ENCODE measurements around the gene TMED9.
"Not testable (repeated sequence)": the region's sequence is repeated elsewhere in the genome, so short reads cannot be mapped to it uniquely, and the experiment has no call there.

Gene TMED9

DNA sequence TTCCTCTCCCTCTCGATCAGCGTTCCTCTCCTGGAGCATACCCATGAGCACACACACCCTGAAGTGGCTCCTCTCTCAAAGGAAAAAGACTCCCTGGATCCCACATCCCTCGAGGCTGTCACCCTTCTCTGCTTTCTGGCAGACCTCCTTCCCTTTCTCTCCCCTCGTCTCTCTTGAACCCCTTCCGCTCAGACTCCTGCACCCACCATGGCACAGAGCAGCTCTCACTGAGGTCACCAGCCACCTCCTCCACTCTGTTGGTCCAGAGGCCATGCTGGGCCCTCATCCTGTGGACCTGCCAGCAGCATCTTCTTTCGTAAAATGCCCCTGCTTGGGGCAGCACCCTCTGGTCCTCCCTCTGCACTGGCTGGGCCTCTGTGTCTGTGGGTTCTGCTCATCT, 13.7 kb downstream of the TMED9 start:
- no peak for DNase-seq

DNA sequence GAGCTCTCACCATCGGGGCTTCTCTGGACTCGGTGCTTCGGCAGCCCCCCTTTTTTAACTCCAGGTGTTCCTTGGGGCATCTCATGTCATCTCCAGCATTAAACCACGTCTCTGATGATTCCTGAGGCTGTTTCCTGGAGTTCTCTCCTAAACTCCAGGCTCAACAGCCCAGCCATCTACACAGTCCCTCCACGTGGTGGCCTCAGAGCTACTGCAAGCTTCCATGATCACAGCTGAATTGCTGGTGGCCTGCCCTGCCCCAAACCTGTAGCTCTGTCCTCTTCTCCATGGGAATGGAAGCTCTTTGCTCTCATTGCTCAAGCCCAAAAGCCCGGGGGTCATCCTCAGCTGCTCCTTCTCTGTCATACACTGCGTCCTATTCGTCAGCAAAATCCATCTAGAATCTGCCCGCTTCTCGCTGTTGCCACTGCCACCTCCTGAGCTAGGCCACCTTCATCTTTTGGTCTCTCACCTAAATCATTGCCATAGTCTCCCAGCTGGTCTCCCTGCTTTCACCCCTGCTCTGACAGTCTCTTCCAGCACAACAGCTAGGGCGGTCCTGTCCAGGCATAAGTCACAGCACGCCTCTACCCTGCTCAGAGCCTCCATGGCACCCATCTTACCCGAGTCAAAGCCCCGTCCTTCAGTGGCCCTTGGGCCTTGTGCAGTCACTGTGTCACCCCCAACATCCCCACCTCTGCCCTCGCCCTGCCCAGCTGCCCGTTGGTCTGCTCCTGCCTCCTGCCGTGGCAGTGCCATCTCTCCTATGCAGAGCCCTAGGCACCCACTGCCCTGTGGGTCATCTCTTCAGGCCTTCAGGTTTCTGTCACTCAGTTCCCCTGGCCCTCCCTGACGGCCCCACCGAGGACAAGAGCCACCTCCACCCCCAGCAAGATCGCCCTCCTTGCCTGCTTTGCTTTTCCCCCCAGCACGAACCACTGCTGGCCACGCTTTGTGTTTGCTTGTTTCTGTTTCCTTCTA, 14.4 kb downstream of the TMED9 start:
- no peak for DNase-seq

DNA sequence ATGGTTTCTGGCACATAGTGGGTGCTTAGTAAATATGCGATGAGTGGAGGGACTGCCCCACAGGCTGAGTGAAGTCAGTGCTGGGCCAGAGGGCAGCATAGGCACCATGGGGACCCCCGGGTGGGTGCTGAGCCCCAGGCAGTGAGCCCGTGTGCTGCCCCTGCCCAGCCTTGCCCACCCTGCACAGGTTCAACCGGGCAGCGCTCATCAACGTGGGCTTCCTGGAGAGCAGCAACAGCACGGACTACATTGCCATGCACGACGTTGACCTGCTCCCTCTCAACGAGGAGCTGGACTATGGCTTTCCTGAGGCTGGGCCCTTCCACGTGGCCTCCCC, 15.1 kb downstream of the TMED9 start:
- DNase-seq: no peak

GRCh38 chr5:177607452-177608192, 15.6 kb downstream of the TMED9 start:
- peak in 44 of 51 donors; percentile 12 to 80 (median 46) for DNase-seq

GRCh38 chr5:177608243-177609075, 16.5 kb downstream of the TMED9 start:
- no peak for DNase-seq

GRCh38 chr5:177609076-177610059, 17.4 kb downstream of the TMED9 start:
- no peak for DNase-seq

GRCh38 chr5:177610131-177610769, 18.2 kb downstream of the TMED9 start:
- DNase-seq: no peak

DNA sequence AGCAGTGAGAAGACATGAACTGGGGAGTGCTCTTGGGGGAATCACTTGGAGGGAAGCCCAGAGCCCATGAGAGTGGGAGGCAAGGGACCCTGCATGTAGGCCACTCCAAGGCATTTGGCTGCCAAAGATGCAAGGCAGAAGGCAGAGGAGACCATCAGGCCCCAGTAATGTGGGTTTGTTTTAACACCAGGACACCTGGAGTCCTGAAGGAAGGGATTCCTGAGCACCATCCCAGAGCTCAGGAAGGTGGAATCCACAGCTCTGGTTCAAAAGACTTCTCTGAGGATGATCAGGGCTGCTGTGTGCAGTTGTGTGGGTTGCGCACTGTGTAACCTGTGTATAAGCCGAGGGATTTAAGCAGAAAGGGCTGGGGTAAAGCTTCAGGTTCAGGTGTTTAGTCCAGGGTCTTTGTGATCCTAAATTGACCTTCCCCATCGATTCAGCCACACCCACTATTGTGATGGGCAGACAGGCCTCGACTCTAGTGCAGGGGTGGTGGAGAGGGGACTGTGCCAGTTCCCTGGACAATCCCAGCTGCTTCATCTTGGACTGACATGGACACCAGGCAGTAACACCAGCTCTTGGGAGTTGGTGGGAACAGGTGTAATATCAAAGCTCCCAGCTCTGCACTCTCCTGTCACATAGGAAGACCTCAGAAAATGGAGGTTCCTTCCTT, 18.9 kb downstream of the TMED9 start:
- DNase-seq: no peak

DNA sequence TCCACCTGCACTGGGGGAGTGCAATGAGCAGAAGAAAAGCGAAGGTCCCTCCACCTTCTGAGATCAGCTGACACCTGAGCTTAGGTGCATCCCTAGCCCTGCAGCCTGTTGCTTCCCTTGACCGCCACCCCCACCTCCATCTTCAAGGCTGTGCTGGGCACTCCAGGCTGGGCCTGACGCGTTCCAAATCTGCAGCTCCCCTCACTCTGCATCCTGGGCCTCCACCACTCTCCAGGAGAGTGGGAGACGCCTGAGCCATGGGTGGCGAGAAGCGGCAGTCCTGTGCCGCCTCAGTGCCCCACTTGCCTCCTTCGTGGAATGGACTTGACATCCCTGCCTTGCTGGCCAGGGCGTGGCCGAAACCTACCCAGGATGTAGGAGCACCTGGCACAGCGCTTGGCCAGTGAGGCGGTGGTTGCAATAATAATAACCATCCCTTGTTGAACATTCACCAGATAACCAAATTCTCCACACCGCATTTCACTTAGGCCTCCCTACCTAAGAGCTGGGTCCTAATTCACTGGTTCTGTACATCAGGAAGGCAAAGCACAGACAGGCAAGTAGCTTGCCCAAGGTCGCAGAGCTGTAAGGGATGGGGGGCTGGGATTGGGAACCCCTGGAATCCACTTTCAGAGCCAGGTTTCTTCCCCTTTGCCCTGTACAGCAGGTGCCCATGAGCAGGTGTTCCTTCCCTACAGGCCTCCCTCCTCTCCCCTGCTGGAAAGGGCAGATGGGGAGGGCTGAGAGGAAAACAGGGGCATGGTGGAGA, 19.6 kb downstream of the TMED9 start:
- no peak for DNase-seq

GRCh38 chr5:177612215-177612673, 20.2 kb downstream of the TMED9 start:
- peak in 1 of 51 donors; percentile 45 for DNase-seq

DNA sequence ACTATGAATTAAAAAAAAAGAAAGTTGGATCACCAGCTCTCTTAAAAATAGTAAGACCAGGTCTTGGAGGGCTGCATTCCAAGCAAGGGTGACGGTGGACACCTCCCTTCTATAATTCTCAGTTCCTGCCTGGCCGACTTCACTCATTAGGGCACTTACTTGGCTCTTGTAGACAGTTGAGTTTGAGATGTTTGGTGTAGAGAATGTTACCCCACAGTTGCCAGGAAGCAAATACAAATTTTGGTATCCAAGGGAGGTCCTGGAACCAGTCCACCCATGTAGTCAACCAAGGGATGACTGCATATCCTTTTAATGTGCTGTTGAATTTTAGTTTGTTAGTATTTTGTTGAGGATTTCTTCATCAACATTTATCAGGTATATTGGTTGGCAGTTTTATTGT, 28.6 kb downstream of the TMED9 start:
- no peak for DNase-seq

DNA sequence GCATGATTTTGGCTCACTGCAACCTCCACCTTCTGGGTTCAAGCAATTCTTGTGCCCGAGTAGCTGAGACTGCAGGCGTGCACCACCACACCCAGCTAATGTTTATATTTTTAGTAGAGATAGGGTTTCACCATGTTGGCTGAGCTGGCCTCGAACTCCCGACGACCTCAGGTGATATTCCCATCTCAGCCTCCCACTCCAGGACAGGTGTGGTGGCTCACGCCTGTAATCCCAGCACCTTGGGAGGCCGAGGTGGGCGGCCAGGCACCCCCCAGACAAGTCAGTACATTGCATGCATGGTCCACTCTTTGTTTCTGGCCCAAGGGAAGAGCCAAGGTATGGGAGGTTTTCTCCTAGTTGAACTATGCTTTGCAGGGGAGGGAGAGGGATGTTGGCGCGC, 32.2 kb downstream of the TMED9 start:
- not testable (repeated sequence) for DNase-seq

- DNase-seq: not testable (repeated sequence)
Observed at GRCh38 chr5:177630186-177630585, 38.2 kb downstream of the TMED9 start.

DNA sequence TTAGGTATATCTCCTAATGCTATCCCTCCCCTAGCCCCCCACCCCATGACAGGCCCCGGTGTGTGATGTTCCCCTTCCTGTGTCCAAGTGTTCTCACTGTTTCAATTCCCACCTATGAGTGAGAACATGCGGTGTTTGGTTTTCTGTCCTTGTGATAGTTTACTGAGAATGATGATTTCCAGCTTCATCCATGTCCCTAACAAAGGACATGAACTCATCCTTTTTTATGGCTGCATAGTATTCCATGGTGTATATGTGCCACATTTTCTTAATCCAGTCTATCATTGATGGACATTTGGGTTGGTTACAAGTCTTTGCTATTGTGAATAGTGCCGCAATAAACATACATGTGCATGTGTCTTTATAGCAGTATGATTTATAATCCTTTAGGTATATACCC, 42.9 kb downstream of the TMED9 start:
- not testable (repeated sequence) for DNase-seq

DNA sequence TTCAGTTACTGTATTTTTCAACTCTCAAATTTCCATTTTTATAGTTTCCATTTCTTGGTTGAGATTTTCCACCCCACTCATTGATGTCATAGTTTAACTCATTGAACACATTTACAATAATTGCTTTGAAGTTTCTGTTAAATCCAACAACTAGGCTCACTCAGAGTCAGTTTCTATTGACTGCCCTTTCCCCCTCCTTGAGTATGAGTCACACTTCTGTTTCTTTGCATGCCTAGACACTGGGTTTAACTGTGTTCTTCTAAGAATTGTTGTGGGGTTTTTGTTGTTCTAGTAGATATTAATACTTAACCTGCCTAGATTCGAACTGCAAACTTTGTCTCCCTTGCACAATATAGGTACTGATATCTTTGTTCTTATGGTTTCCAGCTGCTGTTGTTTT, 53.5 kb downstream of the TMED9 start:
- not testable (repeated sequence) for DNase-seq
